ENCODE measurements around the gene NOLC1. TPM values are rescaled to one million over a fixed set of nuclear protein-coding genes. Genes with fewer than 3 reads are reported as not detected.

Gene NOLC1
- polyA plus RNA-seq, 1 donor: 93.0 TPM

GRCh38 chr10:102120991-102121738 lies 31.0 kb upstream of the NOLC1 start:
- peak; percentile 91 for DNase-seq

GRCh38 chr10:102121739-102122372 lies 30.3 kb upstream of the NOLC1 start:
- no peak for DNase-seq

GRCh38 chr10:102122450-102122849 lies 29.7 kb upstream of the NOLC1 start:
- no peak for DNase-seq

GRCh38 chr10:102123223-102123622 lies 29.0 kb upstream of the NOLC1 start:
- DNase-seq: no peak

- DNase-seq: no peak
Measured at GRCh38 chr10:102131286-102132170, 20.7 kb upstream of the NOLC1 start.

GRCh38 chr10:102132193-102132562 lies 20.0 kb upstream of the NOLC1 start:
- no peak for DNase-seq

- DNase-seq: peak; percentile 99
Measured at GRCh38 chr10:102132563-102133372, 19.4 kb upstream of the NOLC1 start, which contains the start of gene PPRC1. TSS of gene PPRC1 (plus strand) at chr10:102133040. CDS start at chr10:102133069, 29 bp downstream.

GRCh38 chr10:102133373-102134195 lies 18.6 kb upstream of the NOLC1 start:
- DNase-seq: no peak

GRCh38 chr10:102134416-102134815 lies 17.8 kb upstream of the NOLC1 start:
- DNase-seq: no peak

GRCh38 chr10:102135956-102136526 lies 16.1 kb upstream of the NOLC1 start:
- no peak for DNase-seq

GRCh38 chr10:102139281-102140110 lies 12.7 kb upstream of the NOLC1 start:
- DNase-seq: no peak

GRCh38 chr10:102140218-102140617 lies 12.0 kb upstream of the NOLC1 start:
- DNase-seq: no peak

GRCh38 chr10:102140913-102141540 lies 11.2 kb upstream of the NOLC1 start:
- DNase-seq: no peak

- no peak for DNase-seq
Measured at GRCh38 chr10:102141583-102142107, 10.5 kb upstream of the NOLC1 start.

GRCh38 chr10:102146971-102147428 lies 5.2 kb upstream of the NOLC1 start:
- no peak for DNase-seq

GRCh38 chr10:102147561-102147960 lies 4.6 kb upstream of the NOLC1 start:
- DNase-seq: no peak

GRCh38 chr10:102148275-102148674 lies 3.9 kb upstream of the NOLC1 start:
- no peak for DNase-seq

- no peak for DNase-seq
Measured at GRCh38 chr10:102150970-102151773, 1.0 kb upstream of the NOLC1 start.

Data from left kidney (tissue), 2 donors.